Ovary (tissue), 3 donors: ENCODE data around the gene CENPS.

ENCODE experiments used
- EP300 ChIP-seq: sonication (generic); formaldehyde crosslinking; IDR thresholded peaks from one replicate; pipeline ENCODE4 v1.6.1; 2017; ENCODE audit warnings: antibody characterized with exemption
- POLR2A ChIP-seq: fragments of 450-650 bp; IDR thresholded peaks from one replicate; pipeline ENCODE4 v1.6.1; 2017; ENCODE audit warnings: antibody characterized with exemption, mild to moderate bottlenecking, moderate library complexity
- TF ChIP-seq, protein P1 (sequence below), 3 donors: fragments of 450-650 bp in 2 of 3; fragments of 200-600 bp in 1 of 3; IDR thresholded peaks; one replicate each; pipeline versions ENCODE4 v1.5.1 to v1.8.0; 2016 to 2022; ENCODE audit warnings: antibody characterized with exemption in 3 of 3, mild to moderate bottlenecking in 1 of 3
- donor health status: DM: no; HTN: no; CAD: no.

DNA sequence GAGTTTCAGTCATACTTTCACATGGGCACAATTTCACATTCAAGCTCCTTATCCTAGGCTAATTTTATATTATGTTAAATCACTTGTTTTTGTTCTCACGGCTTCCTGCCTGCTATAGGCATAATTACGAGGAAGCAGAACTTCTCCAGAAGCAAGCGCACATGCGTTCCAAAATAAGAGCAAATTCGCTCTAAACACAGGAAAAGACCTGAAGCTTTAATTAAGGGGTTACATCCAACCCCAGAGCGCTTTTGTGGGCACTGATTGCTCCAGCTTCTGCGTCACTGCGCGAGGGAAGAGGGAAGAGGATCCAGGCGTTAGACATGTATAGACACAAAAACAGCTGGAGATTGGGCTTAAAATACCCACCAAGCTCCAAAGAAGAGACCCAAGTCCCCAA, 19.5 kb downstream of the CENPS start, which contains the start of gene CORT:
- TF ChIP-seq, protein P1, sequence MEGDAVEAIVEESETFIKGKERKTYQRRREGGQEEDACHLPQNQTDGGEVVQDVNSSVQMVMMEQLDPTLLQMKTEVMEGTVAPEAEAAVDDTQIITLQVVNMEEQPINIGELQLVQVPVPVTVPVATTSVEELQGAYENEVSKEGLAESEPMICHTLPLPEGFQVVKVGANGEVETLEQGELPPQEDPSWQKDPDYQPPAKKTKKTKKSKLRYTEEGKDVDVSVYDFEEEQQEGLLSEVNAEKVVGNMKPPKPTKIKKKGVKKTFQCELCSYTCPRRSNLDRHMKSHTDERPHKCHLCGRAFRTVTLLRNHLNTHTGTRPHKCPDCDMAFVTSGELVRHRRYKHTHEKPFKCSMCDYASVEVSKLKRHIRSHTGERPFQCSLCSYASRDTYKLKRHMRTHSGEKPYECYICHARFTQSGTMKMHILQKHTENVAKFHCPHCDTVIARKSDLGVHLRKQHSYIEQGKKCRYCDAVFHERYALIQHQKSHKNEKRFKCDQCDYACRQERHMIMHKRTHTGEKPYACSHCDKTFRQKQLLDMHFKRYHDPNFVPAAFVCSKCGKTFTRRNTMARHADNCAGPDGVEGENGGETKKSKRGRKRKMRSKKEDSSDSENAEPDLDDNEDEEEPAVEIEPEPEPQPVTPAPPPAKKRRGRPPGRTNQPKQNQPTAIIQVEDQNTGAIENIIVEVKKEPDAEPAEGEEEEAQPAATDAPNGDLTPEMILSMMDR (IDR thresholded peaks at IDR 0.05), result no peak
- TF ChIP-seq POLR2A (no peak), EP300 (no peak)
